ENCODE data around the gene GPR65.

DNA sequence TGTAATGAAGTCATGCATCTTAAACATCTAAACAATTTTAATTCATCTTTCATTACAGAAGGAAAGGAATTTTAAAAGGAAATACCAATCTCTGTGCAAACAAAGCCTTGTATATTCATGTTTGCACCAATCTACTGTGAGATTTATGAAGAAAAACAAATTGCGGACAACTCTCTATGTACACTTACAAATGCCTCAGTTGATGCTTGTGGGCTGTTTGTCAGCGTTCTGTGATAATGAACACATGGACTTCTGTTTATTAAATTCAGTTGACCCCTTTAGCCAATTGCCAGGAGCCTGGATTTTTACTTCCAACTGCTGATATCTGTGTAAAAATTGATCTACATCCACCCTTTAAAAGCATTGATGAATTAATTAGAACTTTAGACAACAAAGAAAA lies 5.4 kb downstream of the GPR65 start:
- TF ChIP-seq, protein P1, sequence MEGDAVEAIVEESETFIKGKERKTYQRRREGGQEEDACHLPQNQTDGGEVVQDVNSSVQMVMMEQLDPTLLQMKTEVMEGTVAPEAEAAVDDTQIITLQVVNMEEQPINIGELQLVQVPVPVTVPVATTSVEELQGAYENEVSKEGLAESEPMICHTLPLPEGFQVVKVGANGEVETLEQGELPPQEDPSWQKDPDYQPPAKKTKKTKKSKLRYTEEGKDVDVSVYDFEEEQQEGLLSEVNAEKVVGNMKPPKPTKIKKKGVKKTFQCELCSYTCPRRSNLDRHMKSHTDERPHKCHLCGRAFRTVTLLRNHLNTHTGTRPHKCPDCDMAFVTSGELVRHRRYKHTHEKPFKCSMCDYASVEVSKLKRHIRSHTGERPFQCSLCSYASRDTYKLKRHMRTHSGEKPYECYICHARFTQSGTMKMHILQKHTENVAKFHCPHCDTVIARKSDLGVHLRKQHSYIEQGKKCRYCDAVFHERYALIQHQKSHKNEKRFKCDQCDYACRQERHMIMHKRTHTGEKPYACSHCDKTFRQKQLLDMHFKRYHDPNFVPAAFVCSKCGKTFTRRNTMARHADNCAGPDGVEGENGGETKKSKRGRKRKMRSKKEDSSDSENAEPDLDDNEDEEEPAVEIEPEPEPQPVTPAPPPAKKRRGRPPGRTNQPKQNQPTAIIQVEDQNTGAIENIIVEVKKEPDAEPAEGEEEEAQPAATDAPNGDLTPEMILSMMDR (IDR thresholded peaks at IDR 0.05 in 4 of 5, conservative IDR thresholded peaks at IDR 0.05 in 1 of 5), result no peak
- no peak for TF ChIP-seq POLR2A (IDR thresholded peaks at IDR 0.05)
